HG02973 (cell line): ENCODE results near the gene IMMT.

Experiments
- ATAC-seq: cut with Tn5 transposase; IDR thresholded peaks from one replicate; pipeline ENCODE4 v1.9.1; 2021; ENCODE audit warnings: moderate library complexity; ENCODE audit not compliant: unreplicated experiment

IMMT gene

GRCh38 chr2:86094229-86094628 lies 101.0 kb downstream of the IMMT start:
- ATAC-seq, result no peak
